HUES48 (cell line): ENCODE results near the gene MAP4K5.

Source experiments
- H3K27ac ChIP-seq: one replicate; pipeline ENCODE4 v1.7.0; 2013; ENCODE audit warnings: low read depth, low read length, inconsistent platforms
- H3K27me3 ChIP-seq: 2 replicates; pipeline ENCODE4 v1.6.1; 2013; ENCODE audit warnings: mild to moderate bottlenecking, low read length; ENCODE audit not compliant: control insufficient read depth, insufficient read depth
- H3K36me3 ChIP-seq: 2 replicates; pipeline ENCODE4 v1.6.1; 2013; ENCODE audit warnings: low read length; ENCODE audit not compliant: control insufficient read depth, insufficient read depth
- H3K4me1 ChIP-seq: 2 replicates; pipeline ENCODE4 v1.6.1; 2013; ENCODE audit warnings: mild to moderate bottlenecking, low read length; ENCODE audit not compliant: control insufficient read depth, insufficient read depth
- H3K4me3 ChIP-seq: 2 replicates; pipeline ENCODE4 v1.5.1; 2013; ENCODE audit warnings: mild to moderate bottlenecking, low read depth, low read length
- H3K9ac ChIP-seq: 2 replicates; pipeline ENCODE4 v1.6.1; 2013; ENCODE audit warnings: mild to moderate bottlenecking, low read depth, low read length, moderate library complexity
- H3K9me3 ChIP-seq: 2 replicates; pipeline ENCODE4 v1.6.1; 2013; ENCODE audit warnings: low read length; ENCODE audit not compliant: control insufficient read depth, insufficient read depth

MAP4K5 gene

GRCh38 chr14:50531595-50532501 lies 521 bp downstream of the MAP4K5 start:
- Histone ChIP-seq H3K4me1 (peaks cover 29% of the 10 kb centered on the region), H3K27me3 (no peaks in the 10 kb centered on the region), H3K9ac (peak overlapping the region; percentile 94), H3K4me3 (peak overlapping the region; percentile 93), H3K9me3 (no peaks in the 10 kb centered on the region), H3K36me3 (peaks cover 4% of the 10 kb centered on the region; the same call in 1 of the 2 replicates), H3K27ac (peak overlapping the region; percentile 87)

- Histone ChIP-seq H3K4me3 (peak overlapping the region; percentile 93), H3K9me3 (no peaks in the 10 kb centered on the region), H3K4me1 (peaks cover 29% of the 10 kb centered on the region), H3K9ac (no peak overlapping the region), H3K27ac (no peak overlapping the region), H3K36me3 (peaks cover 4% of the 10 kb centered on the region; the same call in 1 of the 2 replicates), H3K27me3 (no peaks in the 10 kb centered on the region)
Observed at GRCh38 chr14:50530794-50531365, 1.5 kb downstream of the MAP4K5 start.

- H3K9ac ChIP-seq, result no peak overlapping the region
- H3K36me3 ChIP-seq, result peaks cover 4% of the 10 kb centered on the region; the same call in 1 of the 2 replicates
- H3K27ac ChIP-seq, result no peak overlapping the region
- no peaks in the 10 kb centered on the region for H3K27me3 ChIP-seq
- H3K9me3 ChIP-seq, result no peaks in the 10 kb centered on the region
- H3K4me3 ChIP-seq, result peak overlapping the region; percentile 93
- H3K4me1 ChIP-seq, result peaks cover 29% of the 10 kb centered on the region
Observed at GRCh38 chr14:50530358-50530757, 2.0 kb downstream of the MAP4K5 start.

- Histone ChIP-seq H3K27me3 (no peaks in the 10 kb centered on the region), H3K9me3 (no peaks in the 10 kb centered on the region), H3K4me3 (peak overlapping the region; percentile 93), H3K9ac (no peak overlapping the region), H3K27ac (no peak overlapping the region), H3K4me1 (peaks cover 38% of the 10 kb centered on the region), H3K36me3 (peaks cover 4% of the 10 kb centered on the region; the same call in 1 of the 2 replicates)
Observed at GRCh38 chr14:50529288-50530179, 2.8 kb downstream of the MAP4K5 start.

- Histone ChIP-seq H3K9me3 (no peaks in the 10 kb centered on the region), H3K27ac (no peak overlapping the region), H3K9ac (no peak overlapping the region), H3K4me1 (peaks cover 42% of the 10 kb centered on the region), H3K27me3 (no peaks in the 10 kb centered on the region), H3K36me3 (peaks cover 4% of the 10 kb centered on the region; the same call in 1 of the 2 replicates), H3K4me3 (no peak overlapping the region)
Observed at GRCh38 chr14:50528000-50528399, 4.4 kb downstream of the MAP4K5 start.

GRCh38 chr14:50524731-50525515 lies 7.4 kb downstream of the MAP4K5 start:
- Histone ChIP-seq H3K27me3 (no peaks in the 10 kb centered on the region), H3K4me3 (no peak overlapping the region), H3K27ac (no peak overlapping the region), H3K36me3 (peaks cover 4% of the 10 kb centered on the region; the same call in 1 of the 2 replicates), H3K9ac (no peak overlapping the region), H3K4me1 (peaks cover 28% of the 10 kb centered on the region), H3K9me3 (no peaks in the 10 kb centered on the region)

- no peak overlapping the region for H3K9ac ChIP-seq
- peaks cover 21% of the 10 kb centered on the region for H3K4me1 ChIP-seq
- H3K27me3 ChIP-seq, result no peaks in the 10 kb centered on the region
- H3K36me3 ChIP-seq, result peaks cover 4% of the 10 kb centered on the region; the same call in 1 of the 2 replicates
- H3K4me3 ChIP-seq, result no peak overlapping the region
- H3K9me3 ChIP-seq, result no peaks in the 10 kb centered on the region
- no peak overlapping the region for H3K27ac ChIP-seq
Observed at GRCh38 chr14:50524060-50524459, 8.3 kb downstream of the MAP4K5 start.

GRCh38 chr14:50523271-50524041 lies 8.9 kb downstream of the MAP4K5 start:
- Histone ChIP-seq H3K27ac (no peak overlapping the region), H3K36me3 (peaks cover 4% of the 10 kb centered on the region; the same call in 1 of the 2 replicates), H3K9me3 (no peaks in the 10 kb centered on the region), H3K9ac (no peak overlapping the region), H3K4me3 (no peak overlapping the region), H3K27me3 (no peaks in the 10 kb centered on the region), H3K4me1 (peaks cover 21% of the 10 kb centered on the region)

- Histone ChIP-seq H3K36me3 (no peaks in the 10 kb centered on the region), H3K9ac (no peak overlapping the region), H3K27ac (no peak overlapping the region), H3K27me3 (no peaks in the 10 kb centered on the region), H3K4me1 (peaks cover 19% of the 10 kb centered on the region), H3K4me3 (no peak overlapping the region), H3K9me3 (no peaks in the 10 kb centered on the region)
Observed at GRCh38 chr14:50521912-50522341, 10.4 kb downstream of the MAP4K5 start.
